ENCODE data around the gene ATOSA.

ATOSA gene, protein sequence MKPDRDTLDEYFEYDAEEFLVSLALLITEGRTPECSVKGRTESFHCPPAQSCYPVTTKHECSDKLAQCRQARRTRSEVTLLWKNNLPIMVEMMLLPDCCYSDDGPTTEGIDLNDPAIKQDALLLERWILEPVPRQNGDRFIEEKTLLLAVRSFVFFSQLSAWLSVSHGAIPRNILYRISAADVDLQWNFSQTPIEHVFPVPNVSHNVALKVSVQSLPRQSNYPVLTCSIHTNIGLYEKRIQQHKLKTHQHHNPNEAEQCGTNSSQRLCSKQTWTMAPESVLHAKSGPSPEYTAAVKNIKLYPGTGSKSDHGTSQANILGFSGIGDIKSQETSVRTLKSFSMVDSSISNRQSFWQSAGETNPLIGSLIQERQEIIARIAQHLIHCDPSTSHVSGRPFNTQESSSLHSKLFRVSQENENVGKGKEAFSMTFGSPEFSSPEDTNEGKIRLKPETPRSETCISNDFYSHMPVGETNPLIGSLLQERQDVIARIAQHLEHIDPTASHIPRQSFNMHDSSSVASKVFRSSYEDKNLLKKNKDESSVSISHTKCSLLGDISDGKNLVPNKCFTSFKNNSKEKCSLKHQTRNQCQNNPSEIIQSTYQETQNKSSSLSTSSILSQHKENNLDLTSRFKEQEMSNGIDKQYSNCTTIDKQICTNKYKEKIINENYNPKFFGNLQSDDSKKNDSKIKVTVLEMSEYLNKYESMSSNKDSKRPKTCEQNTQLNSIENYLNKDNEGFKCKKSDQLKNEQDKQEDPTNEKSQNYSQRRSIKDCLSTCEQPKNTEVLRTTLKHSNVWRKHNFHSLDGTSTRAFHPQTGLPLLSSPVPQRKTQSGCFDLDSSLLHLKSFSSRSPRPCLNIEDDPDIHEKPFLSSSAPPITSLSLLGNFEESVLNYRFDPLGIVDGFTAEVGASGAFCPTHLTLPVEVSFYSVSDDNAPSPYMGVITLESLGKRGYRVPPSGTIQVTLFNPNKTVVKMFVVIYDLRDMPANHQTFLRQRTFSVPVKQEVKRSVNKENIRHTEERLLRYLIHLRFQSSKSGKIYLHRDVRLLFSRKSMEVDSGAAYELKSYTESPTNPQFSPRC

DNA sequence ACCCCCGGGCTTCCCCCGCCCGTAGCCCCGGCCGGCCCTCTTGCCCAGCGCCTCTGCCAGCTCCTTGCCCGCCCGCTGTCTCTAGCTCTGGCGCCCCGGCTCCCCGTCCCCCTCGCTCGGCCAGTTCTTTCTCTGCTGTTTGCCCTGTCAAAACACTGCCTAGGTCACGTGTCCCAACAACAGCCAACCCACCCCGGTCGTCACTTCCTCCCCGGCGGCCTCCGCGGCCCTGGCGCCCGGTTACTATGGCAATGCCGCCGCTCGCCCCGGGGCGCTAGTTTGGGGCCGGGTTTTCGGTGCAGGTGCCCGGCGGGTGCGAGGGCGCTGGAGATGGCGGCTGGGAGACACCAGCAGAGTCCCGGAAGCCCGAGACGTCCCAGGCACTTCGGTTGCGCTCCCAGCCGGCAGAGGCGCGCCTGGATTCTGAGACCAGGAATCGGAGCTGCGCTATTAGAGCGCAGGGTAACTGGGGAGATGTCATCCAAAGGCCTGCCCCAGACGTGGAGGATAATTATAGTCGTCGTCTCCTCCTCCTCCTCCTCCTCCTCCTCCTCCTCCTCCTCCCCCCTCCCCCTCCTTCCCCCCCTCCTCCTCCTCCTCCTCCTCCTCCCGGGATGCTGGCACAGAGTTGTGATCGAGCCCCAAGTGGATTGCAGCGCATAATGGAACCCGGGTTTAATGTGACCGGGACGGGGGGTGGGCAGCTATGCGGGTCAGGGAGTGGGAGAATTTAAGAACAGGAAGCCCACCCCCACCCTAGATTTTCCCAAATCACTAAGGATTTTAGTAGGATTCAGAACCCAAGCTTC lies at the start of gene ATOSA:
ATOSA (minus strand) TSS at position 157 of the 809 bp plus-strand sequence. CDS start 1,367 bp downstream, outside the sequence.
- DNase-seq, result peak; percentile 82 to 86

DNA sequence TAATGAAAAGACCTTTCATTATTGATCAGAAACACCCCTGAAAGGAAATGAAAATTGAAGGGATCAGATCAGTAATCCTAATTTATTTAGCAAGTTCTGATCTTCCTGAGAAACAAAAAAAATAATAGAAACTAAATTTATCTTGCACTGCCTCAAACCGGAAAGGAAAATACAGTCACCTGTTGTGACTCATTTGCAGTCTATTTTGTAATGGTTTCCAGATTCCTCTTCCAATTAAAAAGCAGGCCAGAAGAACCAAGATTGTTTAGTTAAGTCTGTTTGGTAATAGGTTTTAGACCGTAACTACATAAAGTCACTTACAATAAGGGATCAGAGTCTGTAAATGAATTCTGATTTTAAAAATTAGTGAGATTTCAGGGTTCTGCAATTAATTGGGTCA lies 49.7 kb upstream of the ATOSA start:
- no peak for DNase-seq

DNA sequence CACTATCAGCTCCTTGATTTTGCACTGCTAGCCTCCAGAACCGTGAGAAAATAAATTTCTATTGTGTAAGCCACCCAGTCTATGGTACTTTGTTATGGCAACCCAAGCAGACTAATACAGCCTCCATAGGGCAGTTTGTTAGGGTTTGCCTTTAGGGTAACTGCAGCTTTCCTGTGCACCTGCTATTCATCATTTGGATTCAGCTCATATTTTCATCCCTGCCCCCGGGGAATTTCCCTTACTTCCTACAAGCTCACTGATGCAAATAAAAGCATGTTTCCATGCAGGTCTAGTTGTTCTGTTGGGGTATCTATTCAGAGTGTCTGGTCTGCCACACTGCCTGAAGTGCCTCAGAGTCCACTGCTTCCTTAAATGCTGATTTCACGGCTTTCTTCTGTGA lies 48.6 kb upstream of the ATOSA start:
- no peak for DNase-seq

- DNase-seq, result no peak
These were observed 47.0 kb upstream of the ATOSA start for GRCh38 chr15:52726195-52726594.

DNA sequence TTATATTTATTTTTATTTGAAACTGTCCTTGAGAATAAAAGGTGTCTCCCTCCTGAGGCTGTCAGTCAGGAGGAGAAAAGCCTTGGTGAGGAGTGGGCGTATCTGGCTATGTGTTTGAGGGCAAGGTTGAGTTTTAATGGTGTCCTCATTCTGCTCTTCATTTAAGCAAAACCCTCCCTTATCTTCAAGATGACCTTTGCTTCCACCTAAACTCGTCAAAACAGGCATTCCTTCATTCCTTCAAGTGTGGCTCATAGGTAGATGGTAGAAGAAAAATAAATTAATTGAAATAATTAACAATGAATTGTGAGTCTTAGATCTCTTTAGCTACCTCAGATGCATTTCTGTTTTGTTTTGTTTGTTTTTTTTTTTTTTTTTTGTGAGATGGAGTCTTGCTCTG lies 39.4 kb upstream of the ATOSA start:
- no peak for DNase-seq

- no peak for DNase-seq
These were observed 38.7 kb upstream of the ATOSA start for GRCh38 chr15:52717924-52718323.

DNA sequence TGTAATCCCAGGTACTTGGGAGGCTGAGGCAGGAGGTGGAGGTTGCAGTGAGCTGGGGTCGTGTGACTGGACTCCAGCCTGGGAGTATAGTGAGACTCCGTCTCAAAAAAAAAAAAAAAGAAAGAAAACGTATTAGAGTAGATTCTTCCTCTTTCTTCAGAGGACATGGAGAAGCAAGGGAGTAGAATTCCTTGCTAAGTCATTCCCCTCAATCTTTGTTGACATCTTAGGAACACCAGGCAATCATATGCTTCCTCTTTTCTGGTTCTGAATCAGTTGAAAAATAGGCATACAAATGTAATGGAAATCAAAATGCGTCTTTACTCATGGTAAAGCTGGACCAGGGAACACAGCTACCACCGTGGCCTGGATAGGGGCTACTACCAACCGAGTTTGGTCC lies 38.3 kb upstream of the ATOSA start:
- DNase-seq, result no peak

DNA sequence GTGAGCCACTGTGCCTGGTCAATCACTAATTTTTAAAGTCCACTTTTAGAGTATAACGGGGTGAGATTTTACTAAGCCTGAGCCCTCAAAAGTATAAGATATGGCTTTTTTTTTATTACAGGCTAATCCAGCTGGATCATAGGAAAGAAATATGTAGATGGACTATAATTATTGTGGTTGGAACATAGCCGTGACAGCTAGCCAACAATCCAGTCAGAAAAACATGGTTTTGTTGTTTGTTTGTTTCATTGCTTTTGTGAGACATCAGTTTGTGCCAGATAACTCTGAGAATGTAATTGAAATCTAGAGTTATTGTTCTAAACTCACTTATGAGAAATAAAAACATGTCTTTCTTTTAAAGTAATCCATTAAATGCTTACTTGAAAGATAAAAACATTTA lies 37.3 kb upstream of the ATOSA start:
- no peak for DNase-seq

DNA sequence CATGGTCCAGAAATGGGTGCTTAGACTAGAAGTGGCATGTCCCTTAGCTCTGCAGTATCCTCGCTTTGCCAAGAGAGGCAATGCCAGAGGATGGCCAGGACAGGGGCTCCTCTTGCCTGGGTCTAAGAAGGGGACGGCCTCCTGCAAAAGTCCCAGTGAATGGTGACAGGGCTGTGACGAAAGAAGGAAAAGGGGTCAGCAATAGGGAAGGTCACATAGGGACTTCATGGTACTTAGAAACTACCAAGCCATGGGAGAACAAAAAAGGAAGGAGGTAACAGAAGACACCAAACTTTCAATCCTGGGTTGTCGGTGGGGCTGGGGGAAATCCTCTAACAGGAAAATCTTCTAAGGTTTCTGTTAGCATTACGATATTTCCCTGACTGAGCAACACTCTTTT lies 36.2 kb upstream of the ATOSA start:
- DNase-seq, result no peak

DNA sequence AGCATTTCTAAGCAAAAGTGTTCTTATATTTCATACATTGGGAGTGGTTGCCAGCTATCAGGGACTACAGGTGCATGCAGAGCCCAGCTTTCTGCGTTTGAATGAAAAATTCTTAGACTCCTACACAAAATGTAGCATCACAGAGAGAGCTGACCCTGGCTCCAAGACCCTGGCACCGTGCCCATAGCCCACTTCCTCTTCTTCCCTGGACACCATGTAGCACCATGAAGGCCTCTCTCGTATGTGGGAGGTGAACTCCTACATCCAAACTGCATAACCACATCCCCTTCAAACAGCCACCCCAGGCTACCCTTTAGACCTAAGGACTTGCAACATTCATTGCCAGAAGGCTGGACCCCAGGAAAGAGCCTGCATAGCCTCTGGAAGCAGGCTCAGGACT lies 35.8 kb upstream of the ATOSA start:
- DNase-seq, result no peak

- DNase-seq, result no peak
These were observed 31.7 kb upstream of the ATOSA start for GRCh38 chr15:52710708-52711389.

DNA sequence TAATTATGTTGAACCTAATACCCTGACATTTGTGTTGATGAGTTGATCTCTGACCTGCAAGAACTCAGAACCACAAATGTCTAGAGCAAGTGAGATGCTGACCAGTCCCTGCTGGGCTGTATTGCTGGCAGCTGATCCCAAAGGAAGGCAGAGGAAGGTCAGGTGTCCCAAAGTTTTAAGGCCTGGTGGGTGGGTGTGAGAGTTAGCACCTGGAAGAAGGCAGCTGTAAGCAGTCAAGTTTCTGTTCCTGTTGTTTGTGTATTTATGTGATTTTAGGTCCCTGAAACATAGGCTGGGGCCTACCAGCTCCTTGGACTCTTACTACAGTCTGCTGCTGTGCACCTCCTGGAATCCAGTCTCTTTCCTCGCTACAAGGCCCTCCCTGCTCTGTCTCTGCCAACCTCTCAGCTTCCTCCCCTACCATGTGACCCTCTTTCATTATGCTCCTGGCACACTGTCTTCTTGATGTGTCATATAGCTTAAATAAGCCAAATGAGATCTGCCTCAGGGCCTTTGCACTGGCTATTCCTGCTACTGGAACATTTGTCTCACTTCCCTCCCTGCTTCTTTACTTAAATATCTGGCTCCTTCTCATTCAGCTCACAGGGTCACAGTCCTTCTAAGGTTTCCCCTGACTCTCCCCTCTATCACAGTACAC lies 31.0 kb upstream of the ATOSA start:
- no peak for DNase-seq

DNA sequence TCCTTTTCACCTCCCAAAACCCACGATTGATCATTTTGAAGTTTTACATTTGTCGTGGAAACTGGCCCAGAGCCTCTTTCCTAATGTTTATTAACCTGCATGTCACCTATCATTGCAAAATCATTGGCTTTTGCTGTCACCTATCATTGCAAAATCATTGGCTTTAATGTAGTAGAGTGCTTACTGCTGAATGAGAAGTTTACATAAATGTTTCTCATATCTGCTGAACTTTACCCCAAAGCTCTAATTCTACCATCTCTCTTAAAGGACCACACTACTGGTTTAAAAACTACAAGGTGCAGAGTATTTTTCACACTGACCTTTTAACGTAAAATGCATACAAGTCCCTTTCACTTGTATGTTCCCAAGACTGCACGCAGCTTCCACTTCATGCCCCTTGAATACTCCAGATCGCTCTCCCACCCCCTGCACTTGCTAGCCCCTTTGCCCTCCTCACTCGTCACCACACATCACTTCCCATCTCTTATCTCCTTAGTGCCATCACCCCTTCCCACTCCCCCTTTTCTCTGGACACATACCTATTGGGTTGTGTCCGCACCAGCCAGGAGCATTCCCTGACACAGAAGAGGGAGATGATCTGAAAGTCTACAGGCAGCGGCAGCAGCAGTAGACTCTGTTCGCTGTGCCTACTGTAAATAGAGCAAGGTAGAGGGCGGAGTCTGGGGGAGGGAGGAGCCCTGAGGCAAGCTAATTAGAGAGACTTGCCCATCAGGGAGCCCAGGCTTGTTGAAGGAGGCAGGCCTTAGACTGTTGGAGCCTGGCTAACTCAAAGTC lies 30.2 kb upstream of the ATOSA start:
- no peak for DNase-seq

GRCh38 chr15:52706091-52706490 lies 26.9 kb upstream of the ATOSA start:
- DNase-seq, result no peak

DNA sequence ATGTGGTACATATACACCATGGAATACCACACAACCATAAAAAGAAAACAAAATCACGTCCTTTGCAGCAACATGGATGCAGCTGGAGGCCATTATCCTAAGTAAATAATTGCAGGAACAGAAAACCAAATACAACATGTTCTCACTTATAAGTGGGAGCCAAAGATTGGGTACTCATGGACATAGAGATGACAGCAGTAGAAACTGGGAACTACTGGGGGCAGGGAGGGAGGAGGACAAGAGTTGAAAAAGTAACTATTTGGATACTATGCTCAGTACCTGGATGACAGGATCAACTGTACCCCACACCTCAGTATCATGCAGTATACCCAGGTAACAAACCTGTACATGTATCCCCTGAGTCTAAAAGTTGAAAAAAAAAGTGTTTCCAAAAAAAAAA lies 23.2 kb upstream of the ATOSA start:
- no peak for DNase-seq

DNA sequence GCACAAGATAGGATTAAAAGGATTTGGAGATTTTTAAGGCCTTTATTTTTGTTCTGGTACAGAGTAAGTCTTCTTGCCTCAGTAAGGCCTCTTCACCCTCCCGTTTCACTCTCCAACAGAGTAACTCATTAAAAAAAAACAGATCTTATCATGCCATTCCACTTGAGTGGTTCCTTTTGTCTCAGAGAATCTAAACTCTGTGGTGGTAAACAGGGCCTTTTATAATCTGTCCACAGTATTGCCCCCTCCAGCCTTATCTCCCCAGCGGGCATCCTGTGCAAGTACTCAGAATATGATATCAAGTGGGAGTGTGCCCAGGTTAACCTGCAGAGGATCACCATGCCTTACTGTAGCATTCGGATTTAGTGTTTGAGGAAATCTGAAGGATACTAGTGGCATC lies 20.3 kb upstream of the ATOSA start:
- no peak for DNase-seq

DNA sequence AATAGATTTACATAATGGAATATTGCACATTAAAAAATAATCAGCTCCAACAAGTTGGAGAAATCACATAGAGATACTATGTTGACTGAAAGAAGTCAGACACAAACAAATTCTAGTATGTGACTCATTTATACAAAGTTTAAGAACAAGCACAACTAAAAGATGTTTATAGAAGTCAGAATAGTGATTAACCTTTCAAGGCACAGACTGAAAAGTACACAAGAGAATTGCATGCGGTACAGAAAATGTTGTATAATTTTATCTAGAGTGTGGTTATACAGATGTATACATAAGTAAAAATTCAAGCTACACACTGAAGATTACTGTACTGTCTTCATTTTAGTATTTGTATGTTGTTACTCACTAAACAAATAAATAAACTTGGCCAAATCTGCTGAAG lies 19.3 kb upstream of the ATOSA start:
- DNase-seq, result no peak

- no peak for DNase-seq
These were observed 17.9 kb upstream of the ATOSA start for GRCh38 chr15:52697051-52697450.

GRCh38 chr15:52695154-52695553 lies 16.0 kb upstream of the ATOSA start:
- no peak for DNase-seq

DNA sequence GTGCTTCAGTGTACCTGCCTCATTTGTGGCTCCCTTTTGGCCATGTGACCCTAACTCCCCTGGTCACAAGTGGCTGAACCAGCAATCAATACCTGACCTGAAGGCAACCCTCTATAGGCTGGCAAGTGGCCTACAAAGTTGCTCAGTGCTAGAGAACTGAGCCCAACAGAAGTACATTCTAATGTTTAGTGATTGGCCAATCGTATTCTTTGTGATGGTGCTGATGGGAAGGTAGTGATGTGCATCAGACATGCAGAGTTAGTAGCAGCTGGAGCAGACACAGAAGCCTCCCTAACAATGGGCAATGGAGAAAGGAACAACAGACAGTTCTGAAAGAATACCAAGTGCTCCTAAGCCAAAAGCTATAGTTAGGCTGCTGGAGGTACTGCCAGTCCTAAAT lies 10.4 kb upstream of the ATOSA start:
- no peak for DNase-seq

DNA sequence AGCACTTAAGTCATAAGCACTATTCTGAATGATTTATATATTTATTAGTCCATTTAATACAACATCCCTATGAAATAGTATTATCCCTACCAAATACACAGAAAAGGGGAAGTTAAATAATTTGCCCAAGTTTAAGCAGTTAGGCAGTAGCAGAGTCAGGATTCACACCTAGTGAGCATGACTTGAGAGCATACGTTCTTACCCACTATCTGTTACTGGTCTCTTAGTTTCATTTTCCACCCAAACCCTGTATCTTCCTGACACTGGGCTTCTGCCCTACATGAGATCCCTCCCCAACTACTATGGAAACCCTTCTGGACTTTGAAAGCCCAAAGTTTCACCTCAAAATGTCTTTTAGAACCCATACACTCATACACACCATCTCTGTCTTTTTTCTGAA lies 4.4 kb upstream of the ATOSA start:
- no peak for DNase-seq

Measured in stimulated activated CD4-positive, alpha-beta T cell treated with anti-CD3 and anti-CD28 coated beads, Interleukin-4, amount 100 ng/mL, for 4 hours (primary cell).